Keratinocyte (primary cell): ENCODE results near the gene RPEL1. TPM values are rescaled to one million over a fixed set of nuclear protein-coding genes. Genes with fewer than 3 reads are reported as not detected.
"Not testable (repeated sequence)": the region's sequence is repeated elsewhere in the genome, so short reads cannot be mapped to it uniquely, and the experiment has no call there.

Source experiments
- DNase-seq: peaks from one replicate; pipeline ENCODE4 v3.0.0-alpha.2; 2011; ENCODE audit warnings: low read depth, missing footprints, low spot score
- FAIRE-seq: peaks from 2 replicates; lab custom pipeline; 2011; peaks lifted over from hg19 to GRCh38; lab: Jason Lieb, UNC
- H2AFZ ChIP-seq: 2 replicates; pipeline ENCODE4 v1.6.0; 2012; ENCODE audit warnings: low read length, control low read depth, inconsistent platforms; ENCODE audit not compliant: control insufficient read depth
- H3K27ac ChIP-seq: 2 replicates; pipeline ENCODE4 v1.5.1; 2011; ENCODE audit warnings: low read length; ENCODE audit not compliant: control insufficient read depth, insufficient read depth
- H3K27me3 ChIP-seq: 3 replicates; pipeline ENCODE4 v1.6.0; 2011; ENCODE audit warnings: low read length; ENCODE audit not compliant: control insufficient read depth, insufficient read depth; ENCODE audit errors: extremely low read depth
- H3K36me3 ChIP-seq, 2 experiments: 2 replicates in 1 of 2; 3 replicates in 1 of 2; pipeline ENCODE4 v1.5.1; 2011; ENCODE audit warnings: low read length in 2 of 2, mild to moderate bottlenecking in 1 of 2; ENCODE audit not compliant: control insufficient read depth in 2 of 2, insufficient read depth in 2 of 2; ENCODE audit errors: extremely low read depth in 1 of 2
- H3K4me1 ChIP-seq: 3 replicates; pipeline ENCODE4 v1.5.1; 2011; ENCODE audit warnings: low read length; ENCODE audit not compliant: control insufficient read depth, insufficient read depth; ENCODE audit errors: extremely low read depth
- H3K4me2 ChIP-seq: 3 replicates; pipeline ENCODE4 v1.6.0; 2011; ENCODE audit warnings: low read depth, low read length; ENCODE audit not compliant: control insufficient read depth, insufficient read depth; ENCODE audit errors: extremely low read depth
- H3K4me3 ChIP-seq, 3 experiments: fragments of 200-600 bp in 1 of 3; sonication (generic) in 1 of 3; 2 replicates in 2 of 3; 3 replicates in 1 of 3; pipeline ENCODE4 v1.5.1; 2011 to 2016; ENCODE audit warnings: low read length in 3 of 3, mild to moderate bottlenecking in 3 of 3, control low read depth in 2 of 3, inconsistent platforms in 1 of 3, low read depth in 1 of 3, mixed read lengths in 1 of 3, mixed run types in 1 of 3, moderate library complexity in 1 of 3; ENCODE audit not compliant: control insufficient read depth in 2 of 3, insufficient read depth in 2 of 3; ENCODE audit errors: extremely low read depth in 1 of 3
- H3K79me2 ChIP-seq: 2 replicates; pipeline ENCODE4 v1.6.0; 2012; ENCODE audit warnings: low read length; ENCODE audit not compliant: control insufficient read depth, insufficient read depth
- H3K9ac ChIP-seq: 3 replicates; pipeline ENCODE4 v1.6.0; 2011; ENCODE audit warnings: low read length; ENCODE audit not compliant: control insufficient read depth, insufficient read depth; ENCODE audit errors: extremely low read depth
- H3K9me1 ChIP-seq: 3 replicates; pipeline ENCODE4 v1.6.0; 2011; ENCODE audit warnings: low read length; ENCODE audit not compliant: control insufficient read depth, insufficient read depth; ENCODE audit errors: extremely low read depth
- H3K9me3 ChIP-seq: 2 replicates; pipeline ENCODE4 v1.5.1; 2012; ENCODE audit warnings: low read depth, low read length; ENCODE audit not compliant: control insufficient read depth
- H4K20me1 ChIP-seq: 3 replicates; pipeline ENCODE4 v1.6.0; 2011; ENCODE audit warnings: low read length; ENCODE audit not compliant: control insufficient read depth, insufficient read depth; ENCODE audit errors: extremely low read depth
- CTCF ChIP-seq, 3 experiments: IDR thresholded peaks in 1 of 3; conservative IDR thresholded peaks in 1 of 3; optimal IDR thresholded peaks in 1 of 3; 2 replicates in 2 of 3; 3 replicates in 1 of 3; pipeline versions ENCODE3 to v1.5.1; 2011; ENCODE audit warnings: low read length in 3 of 3, mild to moderate bottlenecking in 3 of 3, moderate library complexity in 2 of 3, control low read depth in 1 of 3, inconsistent platforms in 1 of 3; ENCODE audit not compliant: insufficient read depth in 2 of 3; ENCODE audit errors: extremely low read depth in 1 of 3
- EZH2 ChIP-seq: IDR thresholded peaks from one replicate; pipeline ENCODE4 v1.6.1; 2012; ENCODE audit warnings: inconsistent platforms, mild to moderate bottlenecking, low read length, moderate library complexity
- dilution Hi-C: fragments of 300-500 bp; cut with MboI; formaldehyde crosslinking; loops from one replicate; pipeline ENCODE4 v1.7.0; 2020; ENCODE audit warnings: low sequenced_read_pairs; ENCODE audit not compliant: extremely low pct_ligation_motif_present
- polyA plus RNA-seq, 5 experiments: library from polyadenylated mRNA; depleted of rRNA in 3 of 5; stranded (reverse) in 3 of 5; stranded (forward) in 1 of 5; unstranded in 1 of 5; fragments of >200 nt; gene quantifications; 1 replicate in 1 of 5; 2 replicates in 3 of 5; 3 replicates in 1 of 5; pipeline versions ENCODE4 v1.2.1 to v1.2.3, GENCODE V29; 2011 to 2012; ENCODE audit warnings: missing spikeins in 2 of 5, low read depth in 1 of 5, low replicate concordance in 1 of 5

RPEL1 gene
- polyA plus RNA-seq, 1 donor (not counting 4 experiments of a cell fraction or from before 2014, with no cell fraction given), result 0.04 TPM

- Histone ChIP-seq H3K9me3 (no peaks in the 10 kb centered on the region), H3K79me2 (no peaks in the 10 kb centered on the region), H3K4me1 (no peaks in the 10 kb centered on the region), H3K27ac (no peak overlapping the region), H3K4me2 (no peak overlapping the region), H2AFZ (no peak overlapping the region), H4K20me1 (no peaks in the 10 kb centered on the region), H3K9ac (no peak overlapping the region), H3K36me3 (no peaks in the 10 kb centered on the region), H3K4me3 (no peak overlapping the region), H3K9me1 (no peaks in the 10 kb centered on the region), H3K27me3 (no peaks in the 10 kb centered on the region)
- DNase-seq, result no peak
- dilution Hi-C loops, result no loop called here
- no peak for FAIRE-seq
- no peak for TF ChIP-seq EZH2
- TF ChIP-seq CTCF (optimal IDR thresholded peaks at IDR 0.05 in 1 of 3, IDR thresholded peaks at IDR 0.05 in 1 of 3, conservative IDR thresholded peaks at IDR 0.05 in 1 of 3; ENCODE audit: extremely low read depth in 1 of 3, insufficient read depth in 2 of 3, low read length in 3 of 3), result no peak
Measured at GRCh38 chr10:103207141-103207540, 38.5 kb upstream of the RPEL1 start.

GRCh38 chr10:103207643-103208042, 38.0 kb upstream of the RPEL1 start:
- H3K79me2 ChIP-seq, H3K4me1 ChIP-seq, H4K20me1 ChIP-seq, H3K36me3 ChIP-seq, H3K9me1 ChIP-seq, FAIRE-seq, H3K9me3 ChIP-seq, H3K9ac ChIP-seq, H3K27me3 ChIP-seq, H3K4me2 ChIP-seq, DNase-seq, dilution Hi-C loops, H3K27ac ChIP-seq, H3K4me3 ChIP-seq, H2AFZ ChIP-seq: not testable (repeated sequence)

- H2AFZ ChIP-seq, H3K4me3 ChIP-seq, H3K4me1 ChIP-seq, H3K79me2 ChIP-seq, H3K9me1 ChIP-seq, DNase-seq, H3K27ac ChIP-seq, H4K20me1 ChIP-seq, H3K4me2 ChIP-seq, H3K27me3 ChIP-seq, H3K36me3 ChIP-seq, FAIRE-seq, H3K9me3 ChIP-seq, H3K9ac ChIP-seq, dilution Hi-C loops: not testable (repeated sequence)
Measured at GRCh38 chr10:103210262-103210661, 35.4 kb upstream of the RPEL1 start.
